ENCODE data around the gene CD1B.

CD1B gene

GRCh38 chr1:158295791-158296190 is 35.5 kb downstream of the CD1B start (continued):
- TF ChIP-seq INSM2 (tag by site-specific recombination; IDR thresholded peaks at IDR 0.05) (no peak), SP7 (tag by site-specific recombination; IDR thresholded peaks at IDR 0.05) (no peak), ZNF792 (tag by site-specific recombination; IDR thresholded peaks at IDR 0.05) (no peak), SETDB1 (IDR thresholded peaks at IDR 0.05; ENCODE audit: insufficient read length, low read length) (no peak), ZNF692 (tag by site-specific recombination; IDR thresholded peaks at IDR 0.05) (no peak), ZNF791 (tag by site-specific recombination; IDR thresholded peaks at IDR 0.05) (no peak), ZFP37 (tag by site-specific recombination; IDR thresholded peaks at IDR 0.05) (no peak)

GRCh38 chr1:158290321-158290844 is 40.9 kb downstream of the CD1B start:
- Histone ChIP-seq H3K9me3 (ENCODE audit: control insufficient read depth, insufficient read depth, low read depth, low read length) (no peaks in the 10 kb centered on the region), H3K4me1 (ENCODE audit: control insufficient read depth, insufficient read depth, low read length) (no peaks in the 10 kb centered on the region), H3K27ac (ENCODE audit: extremely low read depth, low read depth, low read length) (no peak overlapping the region), H3K4me3 (ENCODE audit: low read depth, low read length) (no peak overlapping the region), H3K36me3 (ENCODE audit: control insufficient read depth in 2 of 2, insufficient read depth in 1 of 2, low read length in 2 of 2) (no peaks in the 10 kb centered on the region)
- ChIA-PET POLR2A (no interaction called here), CTCF (interaction anchor here (0.6 kb wide), 1 partner anchor 139 kb away, joined by 3 read pairs; no protein-coding TSS in a partner anchor)
- TF ChIP-seq SALL2 (tag by site-specific recombination; IDR thresholded peaks at IDR 0.05; ENCODE audit: borderline replicate concordance) (no peak), ZNF24 (tag by site-specific recombination; IDR thresholded peaks at IDR 0.05) (no peak)

- no peaks in the 10 kb centered on the region for H3K9me3 ChIP-seq (ENCODE audit: control insufficient read depth, insufficient read depth, low read depth, low read length)
- CTCF ChIA-PET = interaction anchor here (0.6 kb wide), 1 partner anchor 140 kb away, joined by 3 read pairs; no protein-coding TSS in a partner anchor
- TF ChIP-seq EGR2 (tag by site-specific recombination; IDR thresholded peaks at IDR 0.05; ENCODE audit: low read depth) (no peak), ZNF2 (tag by site-specific recombination; IDR thresholded peaks at IDR 0.05) (no peak), OSR2 (tag by site-specific recombination; IDR thresholded peaks at IDR 0.05) (no peak)
- H3K4me3 ChIP-seq (ENCODE audit: low read depth, low read length) = no peak within 1 kb of the TSS
- H3K27ac ChIP-seq (ENCODE audit: extremely low read depth, low read depth, low read length) = no peak within 1 kb of the TSS
- H3K36me3 ChIP-seq (ENCODE audit: control insufficient read depth in 2 of 2, insufficient read depth in 1 of 2, low read length in 2 of 2) = no peaks in the 10 kb centered on the region
- POLR2A ChIA-PET = no interaction called here
- H3K4me1 ChIP-seq (ENCODE audit: control insufficient read depth, insufficient read depth, low read length) = no peaks in the 10 kb centered on the region
These were observed 41.5 kb downstream of the CD1B start, which contains the start of gene CD1C for GRCh38 chr1:158289811-158290210. TSS of gene CD1C (plus strand) at chr1:158289923. CDS start at chr1:158290065, 142 bp downstream.

- Histone ChIP-seq H3K36me3 (ENCODE audit: control insufficient read depth in 2 of 2, insufficient read depth in 1 of 2, low read length in 2 of 2) (no peaks in the 10 kb centered on the region), H3K4me1 (ENCODE audit: control insufficient read depth, insufficient read depth, low read length) (no peaks in the 10 kb centered on the region), H3K4me3 (ENCODE audit: low read depth, low read length) (no peak overlapping the region), H3K27ac (ENCODE audit: extremely low read depth, low read depth, low read length) (no peak overlapping the region), H3K9me3 (ENCODE audit: control insufficient read depth, insufficient read depth, low read depth, low read length) (no peaks in the 10 kb centered on the region)
- ChIA-PET POLR2A (no interaction called here), CTCF (no interaction called here)
- TF ChIP-seq ZNF629 (tag by site-specific recombination; IDR thresholded peaks at IDR 0.05) = no peak
- TF ChIP-seq ZBTB49 (tag by site-specific recombination; IDR thresholded peaks at IDR 0.05; ENCODE audit: low read depth) = no peak
- TF ChIP-seq HOXA7 (CRISPR knock-in tag; IDR thresholded peaks at IDR 0.05; ENCODE audit: borderline replicate concordance) = no peak
- TF ChIP-seq BCL11A (tag by site-specific recombination; IDR thresholded peaks at IDR 0.05; ENCODE audit: low read depth) = no peak
- no peak for TF ChIP-seq ZNF600 (tag by site-specific recombination; IDR thresholded peaks at IDR 0.05)
- no peak for TF ChIP-seq PRDM10 (tag by site-specific recombination; IDR thresholded peaks at IDR 0.05)
- no peak for TF ChIP-seq OSR2 (tag by site-specific recombination; IDR thresholded peaks at IDR 0.05)
- no peak for TF ChIP-seq MYNN (tag by site-specific recombination; IDR thresholded peaks at IDR 0.05; ENCODE audit: borderline replicate concordance)
These were observed 44.4 kb downstream of the CD1B start for GRCh38 chr1:158286941-158287346.

All from HEK293 (cell line).